GM19240 (cell line): ENCODE measurements around the gene TRAK2.

ENCODE experiments used
- DNase-seq: peaks from one replicate; pipeline ENCODE4 v3.0.0; 2011; ENCODE audit warnings: low spot score; ENCODE audit not compliant: insufficient read length

The TRAK2 gene

GRCh38 chr2:201361078-201361733, 90.1 kb downstream of the TRAK2 start:
- DNase-seq: no peak

GRCh38 chr2:201360256-201360655, 91.0 kb downstream of the TRAK2 start:
- DNase-seq: no peak

GRCh38 chr2:201358684-201359083, 92.6 kb downstream of the TRAK2 start:
- DNase-seq: no peak

GRCh38 chr2:201357221-201357620, 94.0 kb downstream of the TRAK2 start, which contains the start of gene FLACC1:
FLACC1 (minus strand) TSS chr2:201357345; CDS start chr2:201351404, 5,941 bp downstream.
- no peak for DNase-seq

- no peak for DNase-seq
Observed at GRCh38 chr2:201353116-201353515, 98.1 kb downstream of the TRAK2 start.

- no peak for DNase-seq
Observed at GRCh38 chr2:201350879-201351278, 100.4 kb downstream of the TRAK2 start.

- DNase-seq: no peak
Observed at GRCh38 chr2:201349601-201350000, 101.7 kb downstream of the TRAK2 start.

GRCh38 chr2:201348758-201349157, 102.5 kb downstream of the TRAK2 start:
- DNase-seq: no peak

GRCh38 chr2:201347138-201347537, 104.1 kb downstream of the TRAK2 start:
- DNase-seq: no peak

- no peak for DNase-seq
Observed at GRCh38 chr2:201345625-201346213, 105.5 kb downstream of the TRAK2 start.

GRCh38 chr2:201344663-201345366, 106.4 kb downstream of the TRAK2 start:
- no peak for DNase-seq

GRCh38 chr2:201343559-201343958, 107.7 kb downstream of the TRAK2 start:
- DNase-seq: no peak

- DNase-seq: no peak
Observed at GRCh38 chr2:201342923-201343322, 108.3 kb downstream of the TRAK2 start.

- DNase-seq: no peak
Observed at GRCh38 chr2:201329409-201329808, 121.8 kb downstream of the TRAK2 start.

- no peak for DNase-seq
Observed at GRCh38 chr2:201327678-201328077, 123.6 kb downstream of the TRAK2 start.
